ENCODE measurements around the gene CD9. TPM values are rescaled to one million over a fixed set of nuclear protein-coding genes. Genes with fewer than 3 reads are reported as not detected.

Gene CD9
- total RNA-seq, 1 donor from 2014 or later: 55.5 TPM

DNA sequence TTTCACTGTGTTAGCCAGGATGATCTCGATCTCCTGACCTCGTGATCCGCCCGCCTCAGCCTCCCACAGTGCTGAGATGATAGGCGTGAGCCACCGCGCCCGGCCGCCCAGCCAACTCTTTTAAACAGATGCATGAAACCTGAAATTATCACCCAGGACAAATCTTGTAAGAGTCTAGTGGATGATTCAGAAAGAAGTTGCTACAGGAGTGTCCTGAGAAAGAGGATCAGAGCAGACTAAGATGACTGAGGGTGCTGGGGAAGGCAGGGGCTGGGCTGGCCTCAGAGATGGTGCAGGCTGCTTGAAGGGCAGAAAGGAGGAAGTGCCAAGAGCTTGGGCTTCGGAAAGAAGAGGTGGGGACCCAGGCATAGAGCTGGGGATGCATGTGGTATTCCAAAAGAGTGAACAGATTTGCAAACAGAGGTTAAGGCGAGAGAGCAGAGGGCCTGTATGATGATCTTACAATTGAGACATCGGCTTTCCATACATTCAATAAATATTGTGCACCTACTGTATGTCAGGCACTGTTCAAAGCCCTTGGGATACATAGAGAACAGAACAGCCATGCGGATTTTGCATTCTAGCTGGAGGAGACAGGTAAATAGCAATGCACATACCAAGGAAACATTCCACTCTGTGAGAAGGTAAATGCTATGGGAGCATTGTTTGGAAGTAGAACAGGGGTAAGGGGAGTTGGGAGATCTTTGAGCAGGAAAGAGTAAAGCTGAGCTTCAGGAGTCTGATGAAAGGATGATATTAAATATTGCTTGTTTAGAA, 7.4 kb upstream of the CD9 start:
- TF ChIP-seq, protein P1, sequence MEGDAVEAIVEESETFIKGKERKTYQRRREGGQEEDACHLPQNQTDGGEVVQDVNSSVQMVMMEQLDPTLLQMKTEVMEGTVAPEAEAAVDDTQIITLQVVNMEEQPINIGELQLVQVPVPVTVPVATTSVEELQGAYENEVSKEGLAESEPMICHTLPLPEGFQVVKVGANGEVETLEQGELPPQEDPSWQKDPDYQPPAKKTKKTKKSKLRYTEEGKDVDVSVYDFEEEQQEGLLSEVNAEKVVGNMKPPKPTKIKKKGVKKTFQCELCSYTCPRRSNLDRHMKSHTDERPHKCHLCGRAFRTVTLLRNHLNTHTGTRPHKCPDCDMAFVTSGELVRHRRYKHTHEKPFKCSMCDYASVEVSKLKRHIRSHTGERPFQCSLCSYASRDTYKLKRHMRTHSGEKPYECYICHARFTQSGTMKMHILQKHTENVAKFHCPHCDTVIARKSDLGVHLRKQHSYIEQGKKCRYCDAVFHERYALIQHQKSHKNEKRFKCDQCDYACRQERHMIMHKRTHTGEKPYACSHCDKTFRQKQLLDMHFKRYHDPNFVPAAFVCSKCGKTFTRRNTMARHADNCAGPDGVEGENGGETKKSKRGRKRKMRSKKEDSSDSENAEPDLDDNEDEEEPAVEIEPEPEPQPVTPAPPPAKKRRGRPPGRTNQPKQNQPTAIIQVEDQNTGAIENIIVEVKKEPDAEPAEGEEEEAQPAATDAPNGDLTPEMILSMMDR (IDR thresholded peaks at IDR 0.05; ENCODE audit: borderline replicate concordance): no peak
- H3K4me3 ChIP-seq: no peak overlapping the region
- no peaks in the 10 kb centered on the region for H3K9me3 ChIP-seq (replicated peaks)
- intact Hi-C loops (cut with micrococcal nuclease): no loop called here
- peaks cover 11% of the 10 kb centered on the region for H3K4me1 ChIP-seq
- no peak for DNase-seq
- no peak overlapping the region for H3K27ac ChIP-seq (replicated peaks)
- H3K36me3 ChIP-seq: no peaks in the 10 kb centered on the region
- H3K27me3 ChIP-seq (ENCODE audit: low read depth): peaks cover 9% of the 10 kb centered on the region

DNA sequence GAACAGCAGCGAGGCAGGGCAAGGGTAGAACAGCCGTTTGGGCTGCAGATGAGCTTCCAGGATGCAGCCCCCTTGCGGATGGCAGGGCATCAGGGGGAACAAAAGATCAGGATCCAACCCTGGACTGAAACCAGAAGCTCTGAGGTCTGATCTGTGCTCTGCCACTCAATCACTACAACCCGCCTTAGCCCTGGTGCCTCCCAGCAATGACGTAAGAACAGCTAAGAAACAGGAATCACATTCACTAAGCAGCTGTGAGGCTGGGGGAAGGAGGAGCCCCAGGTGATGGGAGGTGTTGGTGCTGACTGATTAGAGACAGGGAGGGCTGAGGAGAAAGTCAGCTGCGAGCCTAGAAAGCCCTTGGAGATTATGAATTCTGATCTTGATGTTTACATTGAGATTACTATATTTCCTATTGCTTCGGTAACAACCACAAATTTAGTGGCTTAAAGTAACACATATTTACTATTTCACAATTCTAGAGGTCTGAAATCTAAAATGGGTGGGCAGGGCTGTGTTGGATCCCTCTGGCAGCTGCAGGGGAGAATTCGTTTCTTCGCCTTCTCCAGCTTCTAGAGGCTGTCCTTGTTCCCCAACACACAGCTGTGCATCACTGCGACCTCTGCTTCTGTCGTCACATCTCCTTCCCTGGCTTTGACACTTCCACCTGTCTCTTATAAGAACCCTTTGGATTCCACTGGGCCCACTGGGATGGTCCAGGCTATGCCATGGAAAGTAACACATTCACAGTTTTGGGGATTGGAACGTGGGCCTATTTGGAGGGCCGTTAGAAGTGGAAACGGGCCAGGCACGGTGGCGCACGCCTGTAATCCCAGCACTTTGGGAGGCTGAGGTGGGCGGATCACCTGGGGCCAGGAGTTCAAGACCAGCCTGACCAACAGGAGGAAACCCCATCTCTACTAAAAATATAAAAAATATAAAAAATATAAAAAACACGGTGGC, 6.1 kb upstream of the CD9 start:
- H3K4me1 ChIP-seq: peaks cover 12% of the 10 kb centered on the region
- TF ChIP-seq, protein P1 (IDR thresholded peaks at IDR 0.05; ENCODE audit: borderline replicate concordance): no peak
- no peak overlapping the region for H3K4me3 ChIP-seq
- no peak overlapping the region for H3K27ac ChIP-seq (replicated peaks)
- no peak for DNase-seq
- H3K9me3 ChIP-seq (replicated peaks): no peaks in the 10 kb centered on the region
- no peaks in the 10 kb centered on the region for H3K36me3 ChIP-seq
- H3K27me3 ChIP-seq (ENCODE audit: low read depth): peaks cover 9% of the 10 kb centered on the region
- intact Hi-C loops (cut with micrococcal nuclease): no loop called here

DNA sequence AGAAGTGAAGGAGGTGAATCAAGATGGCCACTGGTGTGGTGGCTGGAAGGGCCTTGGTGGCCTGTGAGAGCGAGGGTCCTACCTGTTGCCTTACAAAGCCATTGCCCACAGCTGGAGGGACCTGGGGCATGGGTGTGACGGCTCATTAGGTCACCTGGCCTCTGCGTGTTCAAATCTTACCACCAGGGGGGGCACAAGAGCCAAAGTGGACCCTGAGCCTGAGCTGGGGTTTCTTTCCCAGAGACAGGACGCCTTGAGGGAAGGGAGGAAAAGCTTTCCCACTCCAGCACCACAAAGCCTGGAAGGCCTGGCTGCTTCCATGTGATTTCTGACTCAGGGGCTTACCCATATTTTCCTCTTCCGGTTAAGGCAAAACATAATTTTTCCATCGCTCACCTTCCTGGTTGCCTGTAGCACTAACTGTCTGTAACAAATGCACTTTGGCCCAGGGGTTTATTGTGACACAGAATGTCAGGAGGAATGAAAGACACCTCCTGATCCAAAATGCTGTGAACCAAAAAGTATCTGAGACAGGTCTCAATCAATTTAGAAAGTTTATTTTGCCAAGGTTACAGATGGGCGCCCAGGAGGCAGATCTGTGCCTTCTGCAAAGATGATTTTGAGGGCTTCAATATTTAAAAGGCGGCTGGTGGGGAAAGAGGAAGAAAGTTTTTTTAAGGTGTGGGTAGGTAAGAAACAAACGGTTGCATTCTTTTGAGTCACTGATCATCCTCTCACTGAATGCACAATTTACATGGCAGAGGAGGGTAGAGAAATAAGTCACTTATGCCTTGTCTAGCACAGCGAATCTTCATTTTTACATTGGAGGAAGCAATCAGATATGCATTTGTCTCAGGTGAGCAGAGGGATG, 4.3 kb upstream of the CD9 start:
- Histone ChIP-seq H3K27ac (replicated peaks) (peak overlapping the region; percentile 67), H3K36me3 (no peaks in the 10 kb centered on the region), H3K4me1 (peaks cover 28% of the 10 kb centered on the region), H3K4me3 (no peak overlapping the region), H3K27me3 (ENCODE audit: low read depth) (peaks cover 13% of the 10 kb centered on the region), H3K9me3 (replicated peaks) (no peaks in the 10 kb centered on the region)
- TF ChIP-seq, protein P1 (IDR thresholded peaks at IDR 0.05; ENCODE audit: borderline replicate concordance): peak; percentile 95
- DNase-seq: peak; percentile 84
- intact Hi-C loops (cut with micrococcal nuclease): loop anchor here (2.0 kb wide), 1 partner anchor 89 kb away; no protein-coding TSS in a partner anchor

DNA sequence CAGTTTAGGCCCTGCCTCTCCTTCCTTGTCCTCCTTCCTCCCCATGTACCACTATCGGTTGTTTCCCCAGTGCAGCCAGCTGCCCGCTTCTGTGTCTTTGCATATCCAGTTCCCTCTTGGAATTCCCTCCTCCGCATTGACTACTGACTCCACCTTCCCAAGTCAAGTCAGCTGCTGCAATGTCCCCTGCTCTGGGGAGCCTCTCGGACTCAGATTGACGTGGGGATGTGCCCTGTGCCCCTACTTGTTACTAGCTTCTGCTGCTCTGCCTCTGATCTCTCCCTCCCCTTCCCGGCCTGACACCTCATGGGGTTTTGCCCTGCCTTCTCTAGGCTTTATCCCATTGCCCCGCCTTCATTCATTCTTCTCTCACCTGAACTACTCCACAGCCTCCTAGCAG, 2.1 kb upstream of the CD9 start:
- TF ChIP-seq, protein P1 (IDR thresholded peaks at IDR 0.05; ENCODE audit: borderline replicate concordance): no peak
- intact Hi-C loops (cut with micrococcal nuclease): no loop called here
- Histone ChIP-seq H3K9me3 (replicated peaks) (no peaks in the 10 kb centered on the region), H3K27me3 (ENCODE audit: low read depth) (peaks cover 29% of the 10 kb centered on the region), H3K27ac (replicated peaks) (peak overlapping the region; percentile 92), H3K4me3 (no peak overlapping the region), H3K4me1 (peaks cover 49% of the 10 kb centered on the region), H3K36me3 (no peaks in the 10 kb centered on the region)
- DNase-seq: no peak

DNA sequence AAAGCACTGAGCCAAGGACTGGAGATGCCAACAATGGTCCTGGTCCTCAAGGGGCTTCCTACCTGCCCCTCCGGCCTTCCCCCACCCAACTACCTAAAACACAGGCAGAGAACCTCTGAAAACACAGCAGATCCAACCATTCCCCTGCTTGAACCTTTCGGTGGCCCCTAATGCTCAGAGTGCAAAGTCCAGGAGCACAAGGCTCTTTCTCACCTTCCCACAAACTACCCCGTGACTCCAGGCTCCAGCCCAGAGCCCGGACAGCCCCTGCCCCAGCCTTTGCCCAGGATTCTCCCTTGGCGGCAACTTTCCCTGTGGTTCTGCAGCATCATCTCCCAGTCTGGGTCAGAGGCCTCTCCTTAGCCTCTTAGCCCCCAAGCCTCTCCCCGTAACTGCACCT, 1.6 kb upstream of the CD9 start:
- H3K4me1 ChIP-seq: peaks cover 54% of the 10 kb centered on the region
- no peak for DNase-seq

More for the DNA sequence above, 1.6 kb upstream of the CD9 start:
- Histone ChIP-seq H3K36me3 (no peaks in the 10 kb centered on the region), H3K4me3 (no peak overlapping the region), H3K27ac (replicated peaks) (peak overlapping the region; percentile 92), H3K9me3 (replicated peaks) (no peaks in the 10 kb centered on the region), H3K27me3 (ENCODE audit: low read depth) (peaks cover 25% of the 10 kb centered on the region)
- intact Hi-C loops (cut with micrococcal nuclease): no loop called here
- TF ChIP-seq, protein P1 (IDR thresholded peaks at IDR 0.05; ENCODE audit: borderline replicate concordance): no peak

Measured in left ventricle myocardium inferior (tissue), 1 donor.